Mucosa of rectum (tissue), 2 donors: Measurements from ENCODE around the gene LINC01488.

Experiments used
- H3K27ac ChIP-seq, 2 donors: one replicate each; pipeline ENCODE4 v1.7.0; 2013; ENCODE audit warnings: inconsistent platforms in 2 of 2, low read depth in 2 of 2, low read length in 2 of 2
- H3K27me3 ChIP-seq, 2 donors: one replicate each; pipeline ENCODE4 v1.7.0; 2013; ENCODE audit warnings: low read length in 2 of 2; ENCODE audit not compliant: control insufficient read depth in 2 of 2, insufficient read depth in 2 of 2
- H3K36me3 ChIP-seq, 2 donors: one replicate each; pipeline ENCODE4 v1.7.0; 2013; ENCODE audit warnings: low read length in 2 of 2; ENCODE audit not compliant: control insufficient read depth in 2 of 2, insufficient read depth in 2 of 2
- H3K4me1 ChIP-seq, 2 donors: one replicate each; pipeline ENCODE4 v1.7.0; 2013; ENCODE audit warnings: low read length in 2 of 2, mild to moderate bottlenecking in 1 of 2; ENCODE audit not compliant: control insufficient read depth in 2 of 2, insufficient read depth in 2 of 2
- H3K4me3 ChIP-seq, 2 donors: one replicate each; pipeline ENCODE4 v1.7.0; 2013; ENCODE audit warnings: low read length in 2 of 2
- H3K9ac ChIP-seq, 2 donors: one replicate each; pipeline ENCODE4 v1.7.0; 2013; ENCODE audit warnings: low read length in 2 of 2, low read depth in 1 of 2, mild to moderate bottlenecking in 1 of 2
- H3K9me3 ChIP-seq, 2 donors: one replicate each; pipeline ENCODE4 v1.7.0; 2013; ENCODE audit warnings: low read length in 2 of 2; ENCODE audit not compliant: control insufficient read depth in 2 of 2
- donor health status: healthy.
- donor health status: Normal muscosa, but diverticular disease.

Gene LINC01488

DNA sequence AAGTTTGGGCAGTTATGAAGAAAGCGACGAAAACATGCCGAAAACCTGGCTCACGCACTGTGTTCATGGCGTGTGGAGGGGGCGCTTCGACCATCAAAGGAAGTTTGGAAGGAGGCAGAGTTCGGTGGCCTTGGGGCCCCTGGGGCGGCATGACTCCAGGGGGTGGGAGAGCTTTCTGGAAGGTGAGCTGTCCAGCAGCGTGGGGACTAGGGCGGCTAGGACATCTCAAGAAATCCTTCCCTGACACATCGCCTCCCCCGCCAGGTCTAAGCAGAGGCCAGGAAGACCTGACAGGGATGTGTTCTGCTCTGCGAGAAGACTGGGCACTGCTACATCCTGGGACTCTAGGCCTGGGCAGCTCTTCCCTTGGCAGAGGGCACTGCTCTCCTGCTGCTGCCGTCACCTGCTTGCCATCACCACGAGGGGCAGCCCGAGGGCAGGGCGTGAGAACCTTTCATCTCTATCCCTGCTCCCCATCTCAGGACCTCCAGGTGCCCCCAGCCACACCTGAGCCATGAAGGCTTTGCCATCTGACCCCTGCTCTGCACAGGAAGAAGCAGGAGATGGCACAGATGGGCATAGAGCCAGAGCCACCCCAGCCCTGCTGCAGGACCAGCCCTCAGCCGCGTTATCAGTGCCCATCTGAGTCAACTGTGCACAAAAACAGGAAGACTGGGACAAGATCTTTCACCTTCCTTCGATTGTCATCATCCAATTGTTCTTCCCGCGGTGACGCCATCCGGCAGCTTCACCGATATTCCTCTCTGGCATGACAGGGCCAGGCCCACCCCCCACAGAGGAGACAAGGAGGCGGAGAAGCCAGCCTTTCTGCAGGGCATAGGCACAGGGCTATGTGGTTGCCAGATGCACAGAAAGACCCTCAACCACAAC is 12.7 kb downstream of the LINC01488 start:
- H3K27me3 ChIP-seq, result peaks cover 0 to 4% of the 10 kb centered on the region in 2 donors
- peaks cover 4 to 9% of the 10 kb centered on the region in 2 donors for H3K4me1 ChIP-seq
- H3K9ac ChIP-seq, result no peak overlapping the region
- no peaks in the 10 kb centered on the region for H3K36me3 ChIP-seq
- H3K27ac ChIP-seq, result no peak overlapping the region
- no peaks in the 10 kb centered on the region for H3K9me3 ChIP-seq
- no peak overlapping the region for H3K4me3 ChIP-seq

DNA sequence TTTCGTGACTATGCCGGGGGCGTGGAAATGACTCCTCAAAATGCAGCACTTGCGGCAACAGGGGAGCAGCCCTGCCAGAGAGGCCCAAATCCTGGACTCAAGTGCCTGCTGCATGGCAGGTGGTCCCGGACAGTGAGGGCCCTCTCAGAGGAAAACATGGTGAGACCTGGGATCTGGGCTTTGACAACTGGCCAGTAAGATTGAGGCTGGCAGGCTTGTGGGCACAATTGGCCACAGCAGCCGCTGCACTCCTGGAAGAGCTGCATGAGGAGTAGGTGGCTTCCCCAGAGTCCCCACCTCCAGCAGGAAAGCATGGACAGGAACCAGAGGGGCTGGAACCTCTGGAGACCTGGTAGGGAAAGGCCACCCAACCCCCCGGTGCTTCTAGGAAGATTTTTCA is 13.4 kb downstream of the LINC01488 start:
- Histone ChIP-seq H3K36me3 (no peaks in the 10 kb centered on the region), H3K4me1 (peaks cover 5 to 10% of the 10 kb centered on the region in 2 donors), H3K27ac (no peak overlapping the region), H3K9ac (no peak overlapping the region), H3K4me3 (no peak overlapping the region), H3K9me3 (no peaks in the 10 kb centered on the region), H3K27me3 (peaks cover 0 to 4% of the 10 kb centered on the region in 2 donors)

DNA sequence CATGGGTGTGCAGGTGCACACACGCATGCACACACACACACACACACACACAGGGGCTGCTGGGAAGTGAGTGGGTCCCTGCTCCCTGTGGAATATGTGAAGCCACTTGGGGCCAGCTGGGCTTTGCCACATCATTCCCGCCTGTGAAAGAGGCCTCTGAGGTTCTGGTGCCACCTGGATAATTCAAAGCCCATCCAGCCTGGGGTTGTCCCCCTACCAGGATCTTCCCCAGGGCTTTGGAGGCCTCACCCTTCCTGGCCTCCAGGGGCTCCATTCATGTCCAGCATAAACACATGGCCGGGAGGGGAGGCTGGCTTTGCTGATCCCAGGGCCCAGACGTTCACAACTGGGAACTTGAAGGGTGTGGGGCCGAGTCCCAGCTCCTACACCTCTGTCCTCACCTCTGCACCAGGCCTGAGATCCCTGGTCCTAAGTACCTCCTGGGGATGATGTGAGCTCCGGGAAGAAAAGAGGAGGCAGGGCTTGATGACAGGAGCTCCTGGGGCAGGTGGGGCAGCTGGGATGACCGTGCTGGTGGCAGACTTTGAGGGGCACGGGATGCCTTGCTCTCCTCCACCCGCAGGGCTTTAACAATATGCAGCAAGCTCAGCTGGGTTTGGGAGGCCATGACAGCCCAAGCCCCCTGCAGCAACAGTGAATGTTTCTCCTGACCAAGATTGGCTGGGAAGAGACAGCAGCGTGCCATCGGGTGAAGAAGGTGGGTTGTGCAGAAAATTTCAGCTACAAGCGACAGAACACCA is 14.2 kb downstream of the LINC01488 start:
- H3K36me3 ChIP-seq, result no peaks in the 10 kb centered on the region
- no peak overlapping the region for H3K27ac ChIP-seq
- no peak overlapping the region for H3K9ac ChIP-seq
- peaks cover 12 to 17% of the 10 kb centered on the region in 2 donors for H3K4me1 ChIP-seq
- no peaks in the 10 kb centered on the region for H3K9me3 ChIP-seq
- no peak overlapping the region for H3K4me3 ChIP-seq
- H3K27me3 ChIP-seq, result peaks cover 0 to 4% of the 10 kb centered on the region in 2 donors

DNA sequence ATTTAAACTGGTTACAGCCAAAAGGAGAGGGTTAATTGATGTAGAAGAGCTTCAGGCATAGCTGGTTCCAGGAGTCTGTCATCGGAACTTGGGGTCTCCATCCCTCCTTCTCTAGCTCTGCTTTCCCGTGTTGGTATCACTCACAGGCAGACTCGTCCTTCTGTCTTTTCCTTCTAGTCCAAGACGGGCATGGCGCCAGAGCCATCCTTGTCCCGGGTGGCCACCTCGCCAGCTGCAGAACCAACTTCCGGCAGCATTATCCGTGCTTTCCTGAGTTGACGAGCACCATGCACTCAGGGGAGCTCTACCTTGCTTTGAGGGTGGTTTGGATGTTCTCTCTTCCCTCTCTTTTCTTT is 14.7 kb downstream of the LINC01488 start:
- H3K4me1 ChIP-seq, result peaks cover 12 to 17% of the 10 kb centered on the region in 2 donors
- no peaks in the 10 kb centered on the region for H3K9me3 ChIP-seq
- H3K36me3 ChIP-seq, result no peaks in the 10 kb centered on the region
- H3K4me3 ChIP-seq, result no peak overlapping the region
- H3K27ac ChIP-seq, result no peak overlapping the region
- no peak overlapping the region for H3K9ac ChIP-seq
- peaks cover 0 to 4% of the 10 kb centered on the region in 2 donors for H3K27me3 ChIP-seq

DNA sequence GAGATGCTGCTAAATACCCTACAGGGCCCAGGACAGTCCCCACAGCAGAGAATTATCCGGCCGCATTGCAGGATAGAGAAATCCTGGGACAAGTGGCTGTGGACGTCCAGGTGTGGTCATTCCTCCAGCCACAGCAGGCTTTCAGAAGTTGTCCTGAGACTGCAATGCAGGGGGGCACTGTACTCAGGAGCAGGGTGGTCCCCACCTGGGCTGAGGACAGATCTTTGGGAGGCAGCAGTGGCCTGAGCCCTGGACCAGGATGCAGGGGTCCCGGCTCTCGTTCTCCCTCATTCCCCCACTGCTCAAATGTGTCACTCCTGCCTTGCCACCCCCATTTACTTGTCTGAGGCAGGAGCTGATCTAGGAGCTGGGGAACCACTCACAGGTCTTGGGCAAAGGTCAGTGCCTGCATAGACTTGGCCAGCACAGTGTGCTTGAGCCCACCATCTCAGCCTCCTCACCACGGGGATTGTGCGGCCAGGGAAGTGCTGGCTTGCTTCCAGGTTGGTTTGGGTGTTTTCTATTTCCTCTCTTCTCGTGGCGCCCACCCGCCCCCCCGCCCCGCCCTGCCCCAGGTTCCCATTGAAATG is 15.3 kb downstream of the LINC01488 start:
- peaks cover 0 to 4% of the 10 kb centered on the region in 2 donors for H3K27me3 ChIP-seq
- H3K36me3 ChIP-seq, result no peaks in the 10 kb centered on the region
- H3K4me3 ChIP-seq, result no peak overlapping the region
- H3K9ac ChIP-seq, result no peak overlapping the region
- no peak overlapping the region for H3K27ac ChIP-seq
- H3K4me1 ChIP-seq, result peaks cover 12 to 17% of the 10 kb centered on the region in 2 donors
- H3K9me3 ChIP-seq, result no peaks in the 10 kb centered on the region

DNA sequence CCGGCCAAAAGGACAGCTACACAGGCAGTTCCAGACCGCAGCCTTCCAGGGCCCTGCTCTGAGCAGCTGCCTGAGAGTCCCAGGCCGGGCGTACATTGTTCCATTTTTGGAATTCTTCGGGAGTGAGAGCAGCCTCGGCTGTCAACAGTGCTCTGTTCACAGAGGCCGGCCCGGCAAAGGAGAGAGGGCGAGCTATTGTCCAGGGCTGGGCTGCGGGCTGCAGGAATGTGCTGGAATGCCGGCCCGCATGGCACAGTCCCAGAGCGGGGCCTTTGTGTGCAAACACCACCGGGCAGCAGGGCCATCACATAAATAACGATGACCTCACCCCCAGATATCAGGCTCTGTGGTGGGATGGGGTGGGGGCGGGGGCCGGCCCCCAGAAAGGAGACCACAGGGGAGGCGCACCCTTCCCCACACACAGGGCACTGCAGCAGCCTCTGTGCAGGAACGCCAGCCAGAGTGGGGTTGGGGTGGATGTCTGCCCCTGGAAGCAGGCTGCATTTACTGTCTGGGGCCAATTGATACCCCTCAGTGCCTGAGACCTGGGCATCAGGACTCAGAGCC is 15.8 kb downstream of the LINC01488 start:
- Histone ChIP-seq H3K4me3 (no peak overlapping the region), H3K27me3 (peaks cover 0 to 4% of the 10 kb centered on the region in 2 donors), H3K9ac (no peak overlapping the region), H3K9me3 (no peaks in the 10 kb centered on the region), H3K4me1 (peaks cover 13 to 17% of the 10 kb centered on the region in 2 donors), H3K36me3 (no peaks in the 10 kb centered on the region), H3K27ac (no peak overlapping the region)

DNA sequence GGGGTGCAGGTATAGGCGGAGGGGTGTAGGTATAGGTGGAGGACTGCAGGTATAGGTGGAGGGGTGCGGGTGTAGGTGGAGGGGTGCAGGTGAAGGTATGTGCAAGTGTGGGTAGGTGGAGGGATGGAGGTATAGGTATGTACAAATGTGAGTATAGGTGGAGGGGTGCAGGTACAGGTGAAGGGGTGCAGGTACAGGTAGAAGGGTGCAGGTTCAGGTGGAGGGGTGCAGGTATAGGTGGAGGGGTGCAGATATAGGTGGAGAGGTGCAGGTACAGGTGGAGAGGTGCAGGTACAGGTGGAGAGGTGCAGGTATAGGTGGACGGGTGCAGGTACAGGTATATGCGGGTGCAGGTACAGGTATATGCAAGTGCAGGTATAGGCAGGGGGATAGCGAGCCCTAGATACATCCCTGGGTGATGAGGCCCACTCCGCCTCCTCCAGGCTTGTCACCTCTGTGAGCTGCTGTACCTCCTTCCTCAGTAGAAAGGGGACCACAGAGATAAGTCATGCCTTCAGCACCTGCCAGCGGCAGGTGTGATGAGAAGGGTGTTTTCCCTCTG is 17.2 kb downstream of the LINC01488 start:
- H3K9me3 ChIP-seq, result no peaks in the 10 kb centered on the region
- no peaks in the 10 kb centered on the region for H3K27me3 ChIP-seq
- H3K4me3 ChIP-seq, result no peak overlapping the region
- peaks cover 17% of the 10 kb centered on the region in 2 donors for H3K4me1 ChIP-seq
- H3K27ac ChIP-seq, result no peak overlapping the region
- H3K36me3 ChIP-seq, result no peaks in the 10 kb centered on the region
- H3K9ac ChIP-seq, result no peak overlapping the region

DNA sequence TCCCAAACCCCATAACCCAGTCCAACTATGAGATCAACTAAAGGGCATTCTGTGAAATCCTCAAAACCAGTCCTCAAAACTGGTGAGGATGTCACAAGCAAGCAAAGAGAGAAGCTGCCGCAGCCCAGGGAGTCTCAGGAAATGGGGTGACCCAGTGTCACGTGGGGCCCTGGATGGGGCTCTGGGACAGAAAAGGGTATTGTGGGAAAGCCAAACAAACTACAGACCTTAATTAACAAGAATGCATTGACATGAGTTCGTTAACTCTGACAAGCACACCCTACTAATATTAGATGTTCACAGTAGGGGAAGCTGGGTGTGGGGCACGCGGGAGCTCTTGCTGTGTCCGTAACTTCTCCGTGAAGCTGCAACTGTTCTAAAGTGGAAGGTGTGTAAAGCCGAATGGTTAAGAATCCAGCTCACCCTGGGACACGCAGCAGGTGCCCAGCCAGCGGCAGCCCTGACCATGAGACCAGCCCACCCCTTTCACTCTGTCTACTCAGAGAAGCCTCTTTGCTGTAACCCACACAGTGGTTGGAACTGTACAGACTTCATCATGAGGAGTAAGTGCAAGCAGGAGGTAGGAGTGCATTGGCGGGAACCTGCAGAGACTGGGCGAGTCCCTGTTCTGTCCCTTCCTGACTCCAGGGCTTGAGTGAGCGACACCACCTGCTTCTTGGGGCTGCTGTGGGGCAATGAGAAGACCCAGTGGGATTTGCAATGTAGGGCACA is 17.9 kb downstream of the LINC01488 start:
- H3K36me3 ChIP-seq, result no peaks in the 10 kb centered on the region
- no peaks in the 10 kb centered on the region for H3K9me3 ChIP-seq
- no peaks in the 10 kb centered on the region for H3K27me3 ChIP-seq
- no peak overlapping the region for H3K9ac ChIP-seq
- H3K4me3 ChIP-seq, result no peak overlapping the region
- H3K27ac ChIP-seq, result no peak overlapping the region
- peaks cover 17% of the 10 kb centered on the region in 2 donors for H3K4me1 ChIP-seq

DNA sequence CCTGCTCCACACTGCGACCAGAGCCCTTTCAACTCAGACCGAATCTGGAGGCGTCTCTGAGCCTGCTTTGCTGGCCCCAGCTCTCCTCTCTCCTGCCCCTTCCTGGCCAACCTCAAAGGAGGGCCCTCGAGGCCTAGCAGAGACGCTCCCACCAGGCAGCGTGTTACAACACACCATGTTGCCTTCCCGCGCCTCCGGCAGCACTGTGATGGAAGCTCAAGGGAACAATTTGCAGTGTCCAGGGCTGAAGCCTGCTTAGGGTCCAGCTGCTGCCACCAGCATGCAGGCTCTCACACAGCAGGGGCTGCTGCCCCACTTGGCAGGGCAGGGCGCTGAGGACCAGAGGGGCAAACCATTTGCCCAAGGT is 18.4 kb downstream of the LINC01488 start:
- H3K4me3 ChIP-seq, result no peak overlapping the region
- H3K9ac ChIP-seq, result no peak overlapping the region
- no peaks in the 10 kb centered on the region for H3K27me3 ChIP-seq
- H3K9me3 ChIP-seq, result no peaks in the 10 kb centered on the region
- no peak overlapping the region for H3K27ac ChIP-seq
- H3K4me1 ChIP-seq, result peaks cover 17% of the 10 kb centered on the region in 2 donors
- no peaks in the 10 kb centered on the region for H3K36me3 ChIP-seq
